ENCODE data around the gene CLDN5.
A peak's percentile ranks its signal among the peaks of the same experiment; 100 is the strongest.
"Not testable (repeated sequence)": the region's sequence is repeated elsewhere in the genome, so short reads cannot be mapped to it uniquely, and the experiment has no call there.

Gene CLDN5

DNA sequence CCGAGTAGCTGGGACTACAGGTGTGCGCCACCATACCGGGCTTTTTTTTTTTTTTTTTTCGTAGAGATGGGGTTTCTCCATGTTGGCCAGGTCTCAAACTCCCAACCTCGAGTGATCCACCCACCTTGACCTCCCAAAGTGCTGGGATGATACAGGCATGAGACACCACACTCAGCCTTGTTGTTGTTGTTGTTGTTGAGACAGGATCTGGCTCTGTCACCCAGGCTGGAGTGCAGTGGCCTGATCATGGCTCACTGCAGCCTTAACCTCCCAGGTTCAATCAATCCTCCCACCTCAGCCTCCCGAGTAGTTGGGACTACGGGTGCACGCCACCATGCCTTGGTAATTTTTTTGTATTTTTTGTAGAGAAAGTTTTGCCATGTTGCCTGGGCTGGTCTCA is 23.4 kb upstream of the CLDN5 start:
- no peak for DNase-seq

DNA sequence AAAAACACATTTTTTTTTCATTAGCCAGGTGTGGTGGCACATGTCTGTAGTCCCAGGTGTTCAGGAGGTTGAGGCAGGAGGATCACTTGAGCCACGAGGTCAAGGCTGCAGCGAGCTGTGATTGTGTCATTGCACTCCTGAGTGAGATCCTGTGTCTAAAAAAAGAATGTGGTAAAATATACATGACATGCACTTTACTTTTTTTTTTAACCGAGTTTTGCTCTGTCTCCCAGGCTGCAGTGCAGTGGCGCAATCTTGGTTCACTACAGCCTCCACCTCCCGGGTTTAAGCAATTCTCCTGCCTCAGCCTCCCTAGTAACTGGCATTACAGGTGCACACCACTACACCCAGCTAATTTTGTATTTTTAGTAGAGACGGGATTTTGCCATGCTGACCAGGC is 22.5 kb upstream of the CLDN5 start:
- DNase-seq = no peak

DNA sequence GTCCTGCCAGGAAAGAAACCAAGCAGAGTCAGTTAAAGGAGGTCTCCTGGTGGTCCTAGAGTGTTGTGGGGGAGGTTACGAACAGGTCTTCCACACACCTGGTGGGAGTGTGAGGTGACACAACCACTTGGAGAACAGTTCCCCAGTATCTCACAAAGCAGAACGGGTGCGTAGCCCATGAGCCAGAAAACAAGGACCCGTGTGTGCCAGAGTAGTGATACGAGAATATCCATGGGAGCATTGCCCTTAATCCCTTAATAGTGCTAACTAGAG is 21.7 kb upstream of the CLDN5 start:
- DNase-seq = no peak

GRCh38 chr22:19543970-19544708 is 19.9 kb upstream of the CLDN5 start:
- DNase-seq = no peak

- no peak for DNase-seq
Measured at GRCh38 chr22:19540394-19540793, 16.2 kb upstream of the CLDN5 start.

DNA sequence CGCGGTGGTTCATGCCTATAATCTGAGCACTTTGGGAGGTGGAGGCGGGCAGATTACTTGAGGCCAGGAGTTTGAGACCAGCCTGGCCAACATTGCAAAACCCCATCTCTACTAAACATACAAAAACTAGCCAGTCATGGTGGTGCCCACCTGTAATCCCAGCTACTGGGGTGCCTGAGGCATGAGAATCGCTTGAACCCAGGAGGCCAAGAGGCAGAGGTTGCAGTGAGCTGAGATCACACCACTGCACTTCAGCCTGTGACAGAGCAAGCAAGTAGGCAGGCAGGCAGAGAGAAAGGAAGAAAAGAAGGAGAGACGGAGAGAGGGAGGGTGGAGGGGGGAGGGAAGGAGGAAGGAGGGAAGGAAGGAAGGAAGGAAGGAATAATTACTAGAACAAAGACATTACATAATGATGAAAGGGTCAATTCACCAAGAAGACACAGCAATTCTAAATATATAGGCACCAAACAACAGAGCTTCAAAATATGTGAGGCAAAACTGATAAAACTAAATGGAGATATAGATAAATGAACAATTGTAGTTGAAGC is 13.8 kb upstream of the CLDN5 start:
- no peak for DNase-seq

DNA sequence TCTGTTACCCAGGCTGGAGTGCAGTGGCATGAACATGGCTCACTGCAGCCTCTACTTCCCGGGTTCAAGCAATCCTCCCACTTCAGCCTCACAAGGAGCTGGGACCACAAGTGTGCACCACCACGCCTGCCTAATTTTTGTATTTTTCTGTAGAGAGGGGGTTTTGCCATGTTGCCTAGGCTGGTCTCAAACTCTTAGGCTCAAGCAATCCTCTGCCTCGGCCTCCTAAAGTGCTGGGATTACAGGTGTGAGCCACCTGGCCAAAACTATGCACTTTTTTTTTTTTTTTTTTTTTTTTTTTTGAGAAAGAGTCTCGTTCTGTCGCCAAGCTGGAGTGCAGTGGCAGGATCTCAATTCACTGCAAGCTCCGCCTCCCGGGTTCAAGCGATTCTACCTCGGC is 12.4 kb upstream of the CLDN5 start:
- DNase-seq = no peak

DNA sequence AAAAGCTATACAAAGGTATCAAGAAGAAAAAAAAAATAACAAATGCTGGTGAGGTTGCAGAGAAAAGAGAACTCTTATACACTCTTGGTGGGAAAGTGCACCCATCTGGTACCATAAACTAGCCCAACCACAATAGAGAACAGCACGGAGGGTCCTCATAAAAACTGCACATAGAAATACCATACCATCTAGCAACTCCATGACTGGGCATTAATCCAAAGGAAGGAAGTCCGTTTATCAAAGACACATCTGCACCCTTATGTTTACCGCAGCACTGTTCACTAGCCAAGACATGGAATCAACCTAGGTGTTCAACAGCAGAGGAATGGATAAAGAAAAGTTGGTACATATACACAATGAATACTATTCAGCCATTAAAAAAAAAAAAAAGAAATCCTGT is 10.8 kb upstream of the CLDN5 start:
- no peak for DNase-seq

GRCh38 chr22:19533857-19534256 is 9.6 kb upstream of the CLDN5 start:
- DNase-seq = no peak

- DNase-seq = no peak
Measured at GRCh38 chr22:19533049-19533626, 8.9 kb upstream of the CLDN5 start.

- not testable (repeated sequence) for DNase-seq
Measured at GRCh38 chr22:19531327-19531726, 7.1 kb upstream of the CLDN5 start.

DNA sequence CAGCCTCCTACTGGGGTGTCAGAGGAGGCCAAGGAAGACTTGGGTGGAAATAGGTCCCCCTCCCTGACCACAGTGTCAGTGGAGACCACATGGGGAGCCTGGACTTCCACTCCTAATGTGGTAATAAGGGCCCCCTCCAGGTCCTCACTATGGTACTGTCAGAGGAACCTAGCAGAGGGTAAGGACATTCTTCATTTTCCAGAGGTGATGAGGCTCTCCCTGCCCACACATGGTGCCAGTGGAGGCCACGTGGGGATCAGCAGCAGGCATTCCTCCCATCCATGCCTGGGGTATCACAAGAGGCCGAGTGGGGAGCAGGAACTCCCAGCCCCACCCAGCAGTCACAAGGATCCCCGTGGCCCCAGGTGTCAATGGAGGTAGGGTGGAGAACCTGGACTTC is 6.5 kb upstream of the CLDN5 start:
- no peak for DNase-seq

DNA sequence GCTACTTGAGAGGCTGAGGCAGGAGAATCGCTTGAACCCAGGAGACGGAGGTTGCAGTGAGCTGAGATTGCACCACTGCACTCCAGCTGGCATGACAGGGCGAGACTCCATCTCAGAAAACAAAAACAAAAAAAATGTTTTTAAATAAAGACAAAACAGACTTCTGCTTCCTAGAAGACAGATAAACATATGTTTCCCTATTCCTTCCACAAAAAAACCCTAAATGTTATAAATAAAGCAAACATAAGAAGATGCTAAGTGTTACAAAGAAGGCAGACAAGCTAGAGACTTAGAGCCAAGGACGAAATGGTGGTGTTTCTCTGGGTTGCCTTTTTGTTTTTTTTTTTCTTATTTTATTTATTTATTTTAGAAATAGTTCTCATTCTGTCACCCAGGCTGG is 5.6 kb upstream of the CLDN5 start:
- no peak for DNase-seq

DNA sequence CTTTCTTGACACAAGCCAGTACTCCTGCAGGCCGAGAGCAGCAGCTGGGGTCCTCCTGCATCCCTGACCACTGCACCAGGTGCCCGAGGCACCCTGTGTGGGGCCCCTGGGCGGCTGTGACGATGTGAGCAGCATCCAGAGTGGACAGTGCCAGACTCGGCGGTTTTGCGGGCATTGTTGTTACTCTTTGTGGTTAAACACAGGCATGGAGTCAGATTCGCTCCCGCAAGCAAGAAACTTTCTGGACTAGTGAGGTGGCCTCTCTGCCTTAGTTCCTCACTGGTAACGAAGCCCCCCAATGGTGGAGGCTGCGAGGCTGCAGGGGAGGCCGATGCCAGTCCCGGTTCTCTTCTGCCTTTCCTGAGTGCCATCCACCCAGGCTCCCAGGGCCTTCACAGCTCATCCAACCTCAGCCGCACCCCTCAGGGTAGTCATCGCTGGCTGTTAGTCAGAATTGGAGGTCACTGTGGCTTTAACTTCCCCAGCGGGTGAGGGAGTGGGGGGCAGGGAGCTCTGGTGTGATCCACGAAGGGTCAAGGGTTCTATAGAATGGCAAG is 3.7 kb upstream of the CLDN5 start:
- no peak for DNase-seq

DNA sequence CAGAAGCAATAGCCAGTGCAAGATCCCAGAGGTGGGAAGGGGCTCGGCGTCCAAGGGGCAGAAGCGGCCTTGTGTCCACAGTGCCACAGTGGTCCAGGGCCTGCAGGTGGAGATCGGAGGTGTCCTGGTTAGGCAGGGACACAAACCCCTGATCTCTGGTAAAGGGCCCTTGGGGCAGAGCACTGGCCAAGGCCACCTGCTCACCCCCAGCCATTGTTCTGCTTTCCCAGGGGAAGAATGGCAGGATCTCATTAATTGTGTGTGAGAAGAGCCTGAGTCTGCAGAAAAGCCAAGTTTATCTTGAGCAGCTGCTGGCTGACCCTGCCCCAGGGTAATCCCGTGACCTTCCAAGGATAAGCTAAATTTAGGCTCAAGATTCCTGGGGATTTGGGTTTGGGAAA is 3.1 kb upstream of the CLDN5 start:
- DNase-seq = no peak

- no peak for DNase-seq
Measured at GRCh38 chr22:19526702-19527111, 2.5 kb upstream of the CLDN5 start.

DNA sequence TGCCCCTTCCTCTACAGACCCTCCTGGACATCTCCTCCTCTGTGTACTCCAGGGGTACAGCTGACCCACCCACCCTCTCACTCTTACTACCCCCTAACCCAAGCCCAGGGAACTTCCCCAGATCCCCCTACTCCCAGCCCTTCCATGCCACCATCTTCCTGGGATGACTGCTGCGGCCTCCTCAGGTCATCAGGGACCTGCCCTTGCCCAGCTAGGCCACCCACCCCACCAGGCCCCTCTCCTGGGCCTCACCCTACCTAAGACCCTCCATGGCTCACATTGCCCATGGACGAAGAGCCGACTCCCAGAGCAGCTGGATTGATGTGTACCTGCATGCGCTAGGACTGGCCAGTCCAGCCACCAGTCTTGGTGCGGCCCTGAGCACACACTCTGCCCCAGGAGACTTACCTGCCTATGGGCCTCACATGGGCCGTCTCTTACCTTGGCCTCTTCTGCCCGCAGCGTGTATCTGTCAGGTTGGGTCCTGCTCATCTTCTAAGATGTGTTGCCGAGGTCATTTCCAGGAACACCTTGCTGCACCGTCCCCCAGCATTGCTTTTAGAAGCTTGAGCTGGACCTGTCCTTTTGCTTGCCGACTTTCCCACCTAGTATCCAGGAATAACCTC is 2.0 kb upstream of the CLDN5 start:
- no peak for DNase-seq

- DNase-seq = no peak
Measured at GRCh38 chr22:19525666-19526065, 1.5 kb upstream of the CLDN5 start.

DNA sequence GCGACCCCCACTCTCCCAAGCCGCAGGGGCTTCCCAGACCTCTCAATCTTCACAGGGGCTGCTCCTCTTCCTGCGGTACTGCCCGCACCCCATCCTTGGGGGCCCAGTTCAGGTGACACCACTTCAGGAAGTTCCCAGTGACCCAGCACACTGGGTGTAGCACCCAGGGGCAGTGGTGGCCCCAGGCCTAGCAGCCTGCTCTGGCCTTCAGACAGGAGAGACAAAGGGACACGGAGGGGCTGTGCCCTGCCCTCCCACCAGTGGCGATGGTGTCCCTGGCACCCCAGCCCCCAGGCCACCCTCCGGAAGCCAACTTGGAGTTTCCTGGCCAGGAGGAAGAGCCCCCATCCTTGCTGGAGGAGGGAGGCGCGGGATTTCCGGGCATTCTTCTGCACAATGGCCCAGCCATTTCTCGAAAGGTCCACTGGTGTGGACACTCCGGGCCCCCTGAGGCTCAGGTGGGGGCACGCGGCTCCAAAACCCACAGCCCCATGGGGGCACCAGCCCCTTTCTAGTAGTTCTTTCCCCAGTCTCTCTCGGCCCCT is 978 bp upstream of the CLDN5 start:
- no peak for DNase-seq

- no peak for DNase-seq
Measured at GRCh38 chr22:19523240-19524169, 705 bp downstream of the CLDN5 start.

DNA sequence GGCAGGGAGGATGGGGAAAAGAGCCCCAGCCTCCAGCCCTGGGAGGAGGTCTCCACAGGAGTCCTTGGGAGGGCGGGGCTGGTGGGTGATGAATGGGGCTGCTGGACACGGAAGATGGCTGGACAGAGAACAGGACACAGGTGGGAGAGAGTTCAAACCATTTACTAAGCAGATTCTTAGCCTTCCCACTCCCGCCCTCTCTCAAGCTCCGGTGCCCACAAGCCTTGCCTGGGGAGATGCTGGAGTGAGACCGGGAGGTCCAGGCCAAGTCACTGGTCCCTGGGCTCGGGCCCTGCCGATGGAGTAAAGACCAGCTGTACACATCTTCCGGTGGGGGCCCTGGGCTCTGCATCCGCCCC is 1.4 kb downstream of the CLDN5 start:
- DNase-seq = no peak

DNA sequence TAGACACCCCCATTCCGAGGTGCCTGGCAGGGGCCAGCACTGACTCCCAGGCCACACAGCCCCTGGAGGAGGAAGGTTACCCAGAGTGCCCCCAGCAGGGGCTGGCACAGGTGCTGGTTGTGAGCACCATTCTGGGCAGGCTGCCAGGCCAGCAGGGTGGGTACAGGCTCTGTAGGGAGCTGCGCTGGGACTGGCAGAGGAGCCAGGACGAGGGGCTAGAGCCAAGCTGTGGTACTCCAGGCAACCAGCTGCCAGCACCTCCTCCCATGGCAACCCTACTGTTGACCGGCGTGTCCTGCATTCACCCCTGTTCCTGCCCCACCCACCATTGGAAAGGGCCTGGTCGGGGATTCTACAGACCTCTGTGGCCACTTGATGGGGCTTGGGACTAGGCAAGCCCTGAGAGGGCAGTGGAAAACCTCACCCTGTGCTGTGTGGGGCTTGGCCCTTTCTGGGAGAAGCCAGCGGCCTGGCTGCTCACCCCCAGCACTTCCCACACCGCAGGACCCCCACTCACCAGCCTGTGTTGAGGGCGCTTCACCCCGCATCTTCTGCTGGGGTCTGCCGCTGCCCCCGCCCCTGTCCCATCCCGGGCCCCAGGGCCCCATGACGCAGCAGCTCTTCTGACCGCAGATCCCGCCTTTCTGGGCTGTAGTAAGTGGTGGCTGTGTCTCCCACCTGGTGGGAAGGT is 1.9 kb downstream of the CLDN5 start:
- DNase-seq = peak; percentile 19
